CD4-positive, alpha-beta T cell (primary cell): ENCODE data around the gene POPDC2. TPM values are rescaled to one million over a fixed set of nuclear protein-coding genes. Genes with fewer than 3 reads are reported as not detected.

Experiments used
- ATAC-seq: fragments of 200-7000 bp; cut with Tn5 transposase; one replicate; pipeline ENCODE4 v1.10.0; 2022; ENCODE audit warnings: mild to moderate bottlenecking; ENCODE audit not compliant: poor library complexity
- CTCF ChIA-PET: fragments of 350-600 bp; sonication (Branson Sonifier 250); formaldehyde crosslinking; loops from one replicate; lab custom pipeline; 2021; ENCODE audit warnings: antibody characterized with exemption, inconsistent platforms; lab: Charles Lee
- POLR2A ChIA-PET: fragments of 350-600 bp; sonication (Branson Sonifier 250); formaldehyde crosslinking; loops from one replicate; lab custom pipeline; 2021; ENCODE audit warnings: antibody characterized with exemption, inconsistent platforms; lab: Charles Lee
- DNase-seq, 14 experiments: peaks; one replicate each; pipeline ENCODE4 v3.0.0-alpha.2; 2013 to 2020; ENCODE audit warnings: mixed read lengths in 2 of 14
- H3K27ac ChIP-seq, 2 donors: one replicate each; pipeline versions ENCODE4 v1.5.1 to v1.7.0; 2013; ENCODE audit warnings: low read length in 2 of 2, low read depth in 1 of 2, mild to moderate bottlenecking in 1 of 2
- H3K27me3 ChIP-seq, 2 experiments: 1 replicate in 1 of 2; 2 replicates in 1 of 2; pipeline versions ENCODE4 v1.6.1 to v1.7.0; 2013; ENCODE audit warnings: low read length in 2 of 2, control low read depth in 1 of 2, mild to moderate bottlenecking in 1 of 2, moderate library complexity in 1 of 2; ENCODE audit not compliant: insufficient read depth in 2 of 2, control insufficient read depth in 1 of 2
- H3K36me3 ChIP-seq: one replicate; pipeline ENCODE4 v1.6.1; 2013; ENCODE audit warnings: low read length, control low read depth; ENCODE audit not compliant: insufficient read depth
- H3K4me1 ChIP-seq: one replicate; pipeline ENCODE4 v1.6.1; 2013; ENCODE audit warnings: low read length, control low read depth; ENCODE audit not compliant: insufficient read depth
- H3K4me3 ChIP-seq: one replicate; pipeline ENCODE4 v1.5.1; 2013; ENCODE audit warnings: mild to moderate bottlenecking, low read length, moderate library complexity
- H3K9me3 ChIP-seq, 2 experiments: 1 replicate in 1 of 2; 2 replicates in 1 of 2; pipeline versions ENCODE4 v1.6.1 to v1.7.0; 2013; ENCODE audit warnings: low read length in 2 of 2, mild to moderate bottlenecking in 2 of 2, control low read depth in 1 of 2, moderate library complexity in 1 of 2; ENCODE audit not compliant: control insufficient read depth in 1 of 2, insufficient read depth in 1 of 2
- H3K27ac Mint-ChIP-seq: one replicate; pipeline ENCODE4 v1.8.0; 2020; ENCODE audit warnings: mixed read lengths
- H3K27me3 Mint-ChIP-seq: one replicate; pipeline ENCODE4 v1.8.0; 2021; ENCODE audit warnings: mixed read lengths
- H3K36me3 Mint-ChIP-seq: one replicate; pipeline ENCODE4 v1.8.0; 2021; ENCODE audit warnings: low read depth, mixed read lengths
- H3K4me1 Mint-ChIP-seq: one replicate; pipeline ENCODE4 v1.8.0; 2021; ENCODE audit warnings: low read depth, mixed read lengths
- H3K4me3 Mint-ChIP-seq: one replicate; pipeline ENCODE4 v1.8.0; 2020; ENCODE audit warnings: mild to moderate bottlenecking, mixed read lengths
- H3K9me3 Mint-ChIP-seq: one replicate; pipeline ENCODE4 v1.8.0; 2020; ENCODE audit warnings: mixed read lengths
- intact Hi-C, 2 experiments: fragments of 100-400 bp; cut with DNase I in 1 of 2; cut with micrococcal nuclease in 1 of 2; formaldehyde crosslinking; loops; one replicate each; pipeline versions ENCODE4 v1.15.1 to v1.9.0; 2023 to 2025; cut with DNase I, micrococcal nuclease
- total RNA-seq, 174 experiments: library from RNA in 2 of 174; stranded (reverse) in 2 of 174; gene quantifications; one replicate each; pipeline ENCODE4 v1.2.3 and lab custom pipeline; 2021 to 2026
- TF ChIP-seq, protein P1 (sequence below): fragments of 200-600 bp; IDR thresholded peaks from one replicate; pipeline ENCODE4 v1.8.0; 2022; ENCODE audit warnings: antibody characterized with exemption, mild to moderate bottlenecking

POPDC2 gene
- total RNA-seq, 2 experiments from 2014 or later = 2.6 to 3.5 TPM

DNA sequence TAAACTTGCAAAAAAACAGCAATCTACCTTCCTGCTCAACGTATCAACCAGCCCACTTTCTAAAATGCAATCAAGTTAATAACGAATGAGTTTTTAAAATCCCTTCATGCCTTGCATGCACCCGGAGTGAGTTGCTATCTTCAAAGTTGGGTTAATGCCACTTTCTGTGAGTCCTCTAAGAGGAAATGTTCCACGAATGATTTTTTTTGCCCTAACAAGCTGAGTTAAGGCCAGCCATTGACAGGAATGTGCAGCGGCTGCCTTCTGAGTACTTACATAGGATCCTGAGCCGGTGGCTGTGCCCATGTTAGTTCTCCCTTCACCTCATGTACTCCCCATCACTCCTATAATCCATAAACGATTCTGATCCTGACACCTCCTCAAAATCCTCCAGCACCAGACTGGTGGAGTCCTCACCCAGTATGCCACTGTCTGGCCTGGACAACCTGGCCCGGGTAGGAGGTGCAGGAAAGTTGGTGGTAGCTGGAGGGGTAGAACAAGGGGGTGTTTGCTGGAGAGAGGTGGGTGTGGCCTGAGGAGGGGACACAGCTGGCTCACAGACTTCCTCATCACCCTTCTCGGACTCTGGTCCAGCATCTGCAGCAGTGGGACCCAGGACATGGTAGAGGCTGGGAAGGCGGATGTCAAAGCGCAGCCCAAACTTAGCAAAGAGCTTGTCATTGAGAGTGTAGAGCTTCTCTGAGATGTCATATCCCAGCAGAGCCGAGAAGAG is 12.4 kb downstream of the POPDC2 start:
- H3K27me3 Mint-ChIP-seq = no peaks in the 10 kb centered on the region
- H3K36me3 Mint-ChIP-seq = peaks cover 53% of the 10 kb centered on the region
- Histone ChIP-seq H3K36me3 (peaks cover 12% of the 10 kb centered on the region), H3K4me1 (no peaks in the 10 kb centered on the region), H3K27me3 (no peaks in the 10 kb centered on the region), H3K9me3 (no peaks in the 10 kb centered on the region), H3K27ac (no peak overlapping the region), H3K4me3 (no peak overlapping the region)
- intact Hi-C loops = no loop called here
- ChIA-PET CTCF (no interaction called here), POLR2A (no interaction called here)
- ATAC-seq (no peak), DNase-seq (no peak)
- H3K4me3 Mint-ChIP-seq = no peak overlapping the region
- no peaks in the 10 kb centered on the region for H3K9me3 Mint-ChIP-seq
- no peaks in the 10 kb centered on the region for H3K4me1 Mint-ChIP-seq
- no peak overlapping the region for H3K27ac Mint-ChIP-seq
- TF ChIP-seq, protein P1, sequence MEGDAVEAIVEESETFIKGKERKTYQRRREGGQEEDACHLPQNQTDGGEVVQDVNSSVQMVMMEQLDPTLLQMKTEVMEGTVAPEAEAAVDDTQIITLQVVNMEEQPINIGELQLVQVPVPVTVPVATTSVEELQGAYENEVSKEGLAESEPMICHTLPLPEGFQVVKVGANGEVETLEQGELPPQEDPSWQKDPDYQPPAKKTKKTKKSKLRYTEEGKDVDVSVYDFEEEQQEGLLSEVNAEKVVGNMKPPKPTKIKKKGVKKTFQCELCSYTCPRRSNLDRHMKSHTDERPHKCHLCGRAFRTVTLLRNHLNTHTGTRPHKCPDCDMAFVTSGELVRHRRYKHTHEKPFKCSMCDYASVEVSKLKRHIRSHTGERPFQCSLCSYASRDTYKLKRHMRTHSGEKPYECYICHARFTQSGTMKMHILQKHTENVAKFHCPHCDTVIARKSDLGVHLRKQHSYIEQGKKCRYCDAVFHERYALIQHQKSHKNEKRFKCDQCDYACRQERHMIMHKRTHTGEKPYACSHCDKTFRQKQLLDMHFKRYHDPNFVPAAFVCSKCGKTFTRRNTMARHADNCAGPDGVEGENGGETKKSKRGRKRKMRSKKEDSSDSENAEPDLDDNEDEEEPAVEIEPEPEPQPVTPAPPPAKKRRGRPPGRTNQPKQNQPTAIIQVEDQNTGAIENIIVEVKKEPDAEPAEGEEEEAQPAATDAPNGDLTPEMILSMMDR = no peak

DNA sequence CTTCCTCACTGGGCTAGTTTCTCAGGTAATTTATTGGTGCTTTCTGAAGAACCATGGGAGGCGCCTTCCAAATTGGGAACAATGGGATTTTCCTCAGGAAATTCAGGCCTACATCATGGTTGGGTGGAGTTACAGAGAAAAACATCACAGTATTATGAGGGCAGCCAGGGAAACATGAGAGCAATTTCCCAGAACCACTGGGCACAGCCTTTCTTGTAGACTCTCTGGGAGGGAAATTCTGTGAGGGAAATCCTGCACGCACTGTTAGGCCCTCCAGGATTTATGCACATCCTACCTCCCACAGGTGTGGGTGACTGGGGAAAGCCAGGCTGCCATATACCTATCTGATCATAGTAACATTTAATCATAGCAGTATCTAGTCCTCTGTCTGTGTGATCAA is 13.2 kb downstream of the POPDC2 start:
- H3K4me1 Mint-ChIP-seq = no peaks in the 10 kb centered on the region
- H3K4me3 Mint-ChIP-seq = no peak overlapping the region
- Histone ChIP-seq H3K36me3 (peaks cover 12% of the 10 kb centered on the region), H3K4me1 (no peaks in the 10 kb centered on the region), H3K27me3 (no peaks in the 10 kb centered on the region), H3K4me3 (no peak overlapping the region), H3K9me3 (no peaks in the 10 kb centered on the region), H3K27ac (no peak overlapping the region)
- TF ChIP-seq, protein P1 = no peak
- intact Hi-C loops = no loop called here
- no peak for ATAC-seq
- no peak overlapping the region for H3K27ac Mint-ChIP-seq
- H3K27me3 Mint-ChIP-seq = no peaks in the 10 kb centered on the region
- CTCF ChIA-PET = no interaction called here
- POLR2A ChIA-PET = no interaction called here
- no peak for DNase-seq
- peaks cover 57% of the 10 kb centered on the region for H3K36me3 Mint-ChIP-seq
- H3K9me3 Mint-ChIP-seq = no peaks in the 10 kb centered on the region

DNA sequence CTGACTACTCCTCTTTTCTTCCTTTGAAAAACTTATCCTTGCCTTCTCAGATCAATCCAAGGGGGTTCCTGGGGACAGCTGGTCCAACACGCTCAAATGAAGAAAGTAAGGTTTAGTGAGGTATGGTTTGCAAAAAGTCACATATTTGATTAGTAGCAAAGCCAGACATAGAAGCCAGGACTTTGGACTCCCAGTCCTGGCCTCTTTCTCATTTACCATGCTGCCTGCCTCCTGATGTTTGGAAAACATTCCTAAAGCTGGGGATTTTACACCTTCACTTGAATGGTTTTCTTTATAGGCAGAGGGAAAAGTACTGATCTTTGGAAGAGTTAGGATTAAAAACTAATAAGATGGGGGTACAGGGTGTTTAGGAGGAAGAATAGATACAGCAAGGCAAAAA is 14.6 kb downstream of the POPDC2 start:
- H3K27ac ChIP-seq = no peak overlapping the region
- H3K9me3 Mint-ChIP-seq = no peaks in the 10 kb centered on the region
- H3K36me3 Mint-ChIP-seq = peaks cover 63% of the 10 kb centered on the region
- no peaks in the 10 kb centered on the region for H3K4me1 ChIP-seq
- no peak for DNase-seq
- H3K36me3 ChIP-seq = peaks cover 12% of the 10 kb centered on the region
- no peak for ATAC-seq
- H3K4me3 Mint-ChIP-seq = no peak overlapping the region
- intact Hi-C loops = no loop called here
- no peaks in the 10 kb centered on the region for H3K4me1 Mint-ChIP-seq
- ChIA-PET POLR2A (no interaction called here), CTCF (no interaction called here)
- H3K4me3 ChIP-seq = no peak overlapping the region
- H3K27ac Mint-ChIP-seq = no peak overlapping the region
- no peaks in the 10 kb centered on the region for H3K27me3 ChIP-seq
- H3K27me3 Mint-ChIP-seq = no peaks in the 10 kb centered on the region
- no peaks in the 10 kb centered on the region for H3K9me3 ChIP-seq
- TF ChIP-seq, protein P1 = no peak
